DOHH2 (cell line): Measurements from ENCODE around the gene OR13J1.
A peak's percentile ranks its signal among the peaks of the same experiment; 100 is the strongest.

Source experiments
- H3F3A ChIP-seq: fragments of 200-600 bp; sonication (generic), shearing (Covaris generic); 2 replicates; pipeline ENCODE4 v1.6.0; 2016; ENCODE audit warnings: antibody characterized with exemption, mild to moderate bottlenecking; ENCODE audit not compliant: control insufficient read depth, insufficient read depth
- H3K27ac ChIP-seq: fragments of 200-600 bp; sonication (generic); 2 replicates; pipeline ENCODE4 v1.5.1; 2014; ENCODE audit warnings: low read depth, mild to moderate bottlenecking, low read length, moderate library complexity
- H3K27me3 ChIP-seq: fragments of 200-600 bp; sonication (generic); 2 replicates; pipeline ENCODE4 v1.6.1; 2014; ENCODE audit warnings: mild to moderate bottlenecking, low read length, mixed read lengths; ENCODE audit not compliant: control insufficient read depth
- H3K36me3 ChIP-seq: fragments of 200-600 bp; sonication (generic); 2 replicates; pipeline ENCODE4 v1.6.1; 2014; ENCODE audit warnings: mild to moderate bottlenecking, low read length, moderate library complexity, mixed read lengths; ENCODE audit not compliant: control insufficient read depth
- H3K4me1 ChIP-seq: fragments of 200-600 bp; sonication (generic); 2 replicates; pipeline ENCODE4 v1.6.1; 2014; ENCODE audit warnings: mild to moderate bottlenecking, low read length, mixed read lengths; ENCODE audit not compliant: control insufficient read depth
- H3K4me2 ChIP-seq: fragments of 200-600 bp; sonication (generic); 2 replicates; pipeline ENCODE4 v1.6.0; 2014; ENCODE audit warnings: mild to moderate bottlenecking, low read length, moderate library complexity
- H3K4me3 ChIP-seq: fragments of 200-600 bp; sonication (generic); 2 replicates; pipeline ENCODE4 v1.5.1; 2014; ENCODE audit warnings: mild to moderate bottlenecking, low read length, mixed read lengths
- H3K79me2 ChIP-seq: fragments of 200-600 bp; sonication (generic); 2 replicates; pipeline ENCODE4 v1.6.1; 2014; ENCODE audit warnings: mild to moderate bottlenecking, low read length, mixed read lengths; ENCODE audit not compliant: control insufficient read depth
- H3K9me2 ChIP-seq: fragments of 200-600 bp; sonication (generic); replicated peaks from 2 replicates; pipeline ENCODE4 v1.6.1; 2014; ENCODE audit warnings: mild to moderate bottlenecking, low read length, mixed read lengths; ENCODE audit not compliant: control insufficient read depth
- H3K9me3 ChIP-seq: fragments of 200-600 bp; sonication (generic); 2 replicates; pipeline ENCODE4 v1.6.1; 2014; ENCODE audit warnings: antibody characterized with exemption, low read length, mixed read lengths; ENCODE audit not compliant: control insufficient read depth, insufficient read depth
- H4K20me1 ChIP-seq: fragments of 200-600 bp; sonication (generic); 2 replicates; pipeline ENCODE4 v1.6.0; 2014; ENCODE audit warnings: low read depth, mild to moderate bottlenecking, antibody characterized with exemption, low read length, moderate library complexity; ENCODE audit not compliant: control insufficient read depth, insufficient read depth
- EZH2phosphoT487 ChIP-seq: fragments of 200-600 bp; sonication (generic); IDR thresholded peaks from 2 replicates; pipeline ENCODE4 v1.6.1; 2017; ENCODE audit warnings: borderline replicate concordance, mild to moderate bottlenecking, antibody characterized with exemption, low read length, moderate library complexity, mixed read lengths
- TF ChIP-seq, protein P1 (sequence below): fragments of 200-600 bp; sonication (generic); IDR thresholded peaks from one replicate; pipeline ENCODE4 v1.5.1; 2014; ENCODE audit warnings: antibody characterized with exemption, mild to moderate bottlenecking, low read depth, low read length; ENCODE audit not compliant: poor library complexity, severe bottlenecking

OR13J1 gene

GRCh38 chr9:35827486-35827885 lies 42.7 kb downstream of the OR13J1 start:
- no peaks in the 10 kb centered on the region for H3K79me2 ChIP-seq
- H3K4me1 ChIP-seq = peaks cover 19% of the 10 kb centered on the region
- H4K20me1 ChIP-seq = no peaks in the 10 kb centered on the region
- TF ChIP-seq, protein P1, sequence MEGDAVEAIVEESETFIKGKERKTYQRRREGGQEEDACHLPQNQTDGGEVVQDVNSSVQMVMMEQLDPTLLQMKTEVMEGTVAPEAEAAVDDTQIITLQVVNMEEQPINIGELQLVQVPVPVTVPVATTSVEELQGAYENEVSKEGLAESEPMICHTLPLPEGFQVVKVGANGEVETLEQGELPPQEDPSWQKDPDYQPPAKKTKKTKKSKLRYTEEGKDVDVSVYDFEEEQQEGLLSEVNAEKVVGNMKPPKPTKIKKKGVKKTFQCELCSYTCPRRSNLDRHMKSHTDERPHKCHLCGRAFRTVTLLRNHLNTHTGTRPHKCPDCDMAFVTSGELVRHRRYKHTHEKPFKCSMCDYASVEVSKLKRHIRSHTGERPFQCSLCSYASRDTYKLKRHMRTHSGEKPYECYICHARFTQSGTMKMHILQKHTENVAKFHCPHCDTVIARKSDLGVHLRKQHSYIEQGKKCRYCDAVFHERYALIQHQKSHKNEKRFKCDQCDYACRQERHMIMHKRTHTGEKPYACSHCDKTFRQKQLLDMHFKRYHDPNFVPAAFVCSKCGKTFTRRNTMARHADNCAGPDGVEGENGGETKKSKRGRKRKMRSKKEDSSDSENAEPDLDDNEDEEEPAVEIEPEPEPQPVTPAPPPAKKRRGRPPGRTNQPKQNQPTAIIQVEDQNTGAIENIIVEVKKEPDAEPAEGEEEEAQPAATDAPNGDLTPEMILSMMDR = no peak
- TF ChIP-seq EZH2phosphoT487 = no peak
- H3K4me2 ChIP-seq = no peak overlapping the region
- peaks cover 9% of the 10 kb centered on the region; the same call in 1 of the 2 replicates for H3K27me3 ChIP-seq
- H3K4me3 ChIP-seq = no peak overlapping the region
- H3K9me3 ChIP-seq = no peaks in the 10 kb centered on the region
- no peak overlapping the region for H3K27ac ChIP-seq
- H3K36me3 ChIP-seq = no peaks in the 10 kb centered on the region
- H3K9me2 ChIP-seq = no peaks in the 10 kb centered on the region
- H3F3A ChIP-seq = no peaks in the 10 kb centered on the region

- Histone ChIP-seq H3K79me2 (no peaks in the 10 kb centered on the region), H3K4me3 (no peak overlapping the region), H3F3A (no peaks in the 10 kb centered on the region), H3K36me3 (no peaks in the 10 kb centered on the region), H3K9me3 (no peaks in the 10 kb centered on the region), H3K4me1 (peaks cover 19% of the 10 kb centered on the region), H3K9me2 (no peaks in the 10 kb centered on the region), H3K27ac (no peak overlapping the region), H3K4me2 (peak overlapping the region; percentile 42; the same call in 1 of the 2 replicates), H4K20me1 (no peaks in the 10 kb centered on the region), H3K27me3 (peaks cover 9% of the 10 kb centered on the region; the same call in 1 of the 2 replicates)
- TF ChIP-seq, protein P1 = peak; percentile 95
- TF ChIP-seq EZH2phosphoT487 = no peak
These were observed 44.0 kb downstream of the OR13J1 start for GRCh38 chr9:35826071-35826701.

DNA sequence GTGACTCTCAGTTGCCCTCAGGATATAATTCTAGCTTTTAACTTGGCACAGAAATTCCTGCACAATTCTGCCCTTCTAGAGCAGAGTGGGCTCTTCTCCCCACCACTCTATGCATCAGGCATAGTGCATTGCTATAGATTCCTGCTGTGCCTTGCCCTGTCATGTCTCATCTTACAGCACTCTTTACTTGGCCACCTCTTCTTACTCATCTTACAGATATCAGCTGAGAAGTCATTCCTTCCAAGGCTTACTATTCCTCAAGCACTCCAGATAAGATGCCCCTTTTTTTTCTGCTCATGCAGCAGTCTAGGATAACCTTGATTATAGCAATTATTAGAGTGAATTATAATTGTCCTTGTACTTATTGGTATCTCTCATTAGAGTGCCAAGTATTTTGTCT lies 47.3 kb downstream of the OR13J1 start:
- H3K27ac ChIP-seq = no peak overlapping the region
- no peaks in the 10 kb centered on the region for H3K9me2 ChIP-seq
- H3F3A ChIP-seq = no peaks in the 10 kb centered on the region
- no peak for TF ChIP-seq EZH2phosphoT487
- TF ChIP-seq, protein P1 = no peak
- no peaks in the 10 kb centered on the region for H3K36me3 ChIP-seq
- no peaks in the 10 kb centered on the region for H3K79me2 ChIP-seq
- H3K4me1 ChIP-seq = peaks cover 4% of the 10 kb centered on the region; the same call in 1 of the 2 replicates
- H3K27me3 ChIP-seq = peaks cover 9% of the 10 kb centered on the region; the same call in 1 of the 2 replicates
- no peak overlapping the region for H3K4me2 ChIP-seq
- no peak overlapping the region for H3K4me3 ChIP-seq
- H4K20me1 ChIP-seq = no peaks in the 10 kb centered on the region
- H3K9me3 ChIP-seq = no peaks in the 10 kb centered on the region
